CD14-positive monocyte (primary cell): ENCODE results near the gene RFXANK. TPM values are rescaled to one million over a fixed set of nuclear protein-coding genes. Genes with fewer than 3 reads are reported as not detected.
"Not testable (repeated sequence)": the region's sequence is repeated elsewhere in the genome, so short reads cannot be mapped to it uniquely, and the experiment has no call there.

Source experiments
- DNase-seq, 3 donors: peaks; one replicate each; pipeline ENCODE4 v3.0.0-alpha.2; 2011 to 2022
- H2AFZ ChIP-seq: 2 replicates; pipeline ENCODE4 v1.6.0; 2012; ENCODE audit warnings: mild to moderate bottlenecking, low read depth, low read length, inconsistent platforms; ENCODE audit not compliant: insufficient read depth, poor library complexity, severe bottlenecking
- H3K27ac ChIP-seq, 2 donors: 1 replicate in 1 of 2; 2 replicates in 1 of 2; pipeline ENCODE4 v1.5.1; 2012 to 2013; ENCODE audit warnings: low read length in 2 of 2, control low read depth in 1 of 2, inconsistent platforms in 1 of 2, low read depth in 1 of 2, mild to moderate bottlenecking in 1 of 2
- H3K27me3 ChIP-seq, 2 donors: one replicate each; pipeline versions ENCODE4 v1.6.0 to v1.6.1; 2011 to 2013; ENCODE audit warnings: low read length in 2 of 2; ENCODE audit not compliant: control insufficient read depth in 2 of 2, insufficient read depth in 2 of 2
- H3K36me3 ChIP-seq, 2 donors: replicated peaks in 1 of 2; 1 replicate in 1 of 2; 2 replicates in 1 of 2; pipeline versions ENCODE4 v1.5.1 to v1.6.1; 2012 to 2013; ENCODE audit warnings: low read length in 2 of 2, control low read depth in 1 of 2, inconsistent platforms in 1 of 2, mild to moderate bottlenecking in 1 of 2; ENCODE audit not compliant: insufficient read depth in 2 of 2, control insufficient read depth in 1 of 2
- H3K4me1 ChIP-seq, 2 donors: 1 replicate in 1 of 2; 2 replicates in 1 of 2; pipeline versions ENCODE4 v1.5.1 to v1.6.1; 2012 to 2013; ENCODE audit warnings: low read length in 2 of 2, control low read depth in 1 of 2, inconsistent platforms in 1 of 2, mild to moderate bottlenecking in 1 of 2, moderate library complexity in 1 of 2; ENCODE audit not compliant: insufficient read depth in 2 of 2, control insufficient read depth in 1 of 2
- H3K4me2 ChIP-seq: replicated peaks from 2 replicates; pipeline ENCODE3; 2012; ENCODE audit warnings: low read length, moderate library complexity, mild to moderate bottlenecking; ENCODE audit not compliant: poor library complexity, severe bottlenecking; ENCODE audit errors: extremely low read depth
- H3K4me3 ChIP-seq, 3 experiments: fragments of 200-600 bp in 1 of 3; sonication (generic) in 1 of 3; replicated peaks in 1 of 3; 1 replicate in 2 of 3; 2 replicates in 1 of 3; pipeline ENCODE4 v1.5.1; 2011 to 2013; ENCODE audit warnings: low read length in 3 of 3, mild to moderate bottlenecking in 3 of 3, control low read depth in 2 of 3, low read depth in 2 of 3, inconsistent platforms in 1 of 3, moderate library complexity in 1 of 3
- H3K79me2 ChIP-seq: 2 replicates; pipeline ENCODE4 v1.6.0; 2012; ENCODE audit warnings: mild to moderate bottlenecking, control low read depth, inconsistent platforms, low read length, moderate library complexity; ENCODE audit not compliant: insufficient read depth
- H3K9ac ChIP-seq: 2 replicates; pipeline ENCODE4 v1.6.0; 2017; ENCODE audit warnings: low read length, mild to moderate bottlenecking; ENCODE audit not compliant: insufficient read depth, poor library complexity, severe bottlenecking
- H3K9me3 ChIP-seq, 2 donors: replicated peaks in 1 of 2; 1 replicate in 1 of 2; 2 replicates in 1 of 2; pipeline versions ENCODE4 v1.5.1 to v1.6.1; 2012 to 2013; ENCODE audit warnings: low read length in 2 of 2, control low read depth in 1 of 2; ENCODE audit not compliant: control insufficient read depth in 1 of 2, insufficient read depth in 1 of 2
- H4K20me1 ChIP-seq: 2 replicates; pipeline ENCODE4 v1.6.0; 2012; ENCODE audit warnings: mild to moderate bottlenecking, low read length, control low read depth, moderate library complexity; ENCODE audit not compliant: insufficient read depth
- H3K27ac Mint-ChIP-seq, 7 donors: one replicate each; pipeline ENCODE4 v1.8.0; 2020; ENCODE audit warnings: mild to moderate bottlenecking in 7 of 7, mixed read lengths in 7 of 7, moderate library complexity in 6 of 7, inconsistent platforms in 2 of 7
- H3K27me3 Mint-ChIP-seq, 3 donors: one replicate each; pipeline ENCODE4 v1.8.0; 2021 to 2022; ENCODE audit warnings: low read depth in 3 of 3, mild to moderate bottlenecking in 3 of 3, mixed read lengths in 3 of 3, moderate library complexity in 3 of 3, inconsistent platforms in 1 of 3
- H3K36me3 Mint-ChIP-seq, 2 donors: one replicate each; pipeline ENCODE4 v1.8.0; 2020; ENCODE audit warnings: mixed read lengths in 2 of 2, inconsistent platforms in 1 of 2, mild to moderate bottlenecking in 1 of 2
- H3K4me1 Mint-ChIP-seq: one replicate; pipeline ENCODE4 v1.8.0; 2020; ENCODE audit warnings: mild to moderate bottlenecking, mixed read lengths
- H3K4me3 Mint-ChIP-seq, 2 donors: one replicate each; pipeline ENCODE4 v1.8.0; 2020; ENCODE audit warnings: mild to moderate bottlenecking in 2 of 2, mixed read lengths in 2 of 2, moderate library complexity in 1 of 2
- H3K9me3 Mint-ChIP-seq, 7 donors: one replicate each; pipeline ENCODE4 v1.8.0; 2020 to 2022; ENCODE audit warnings: mixed read lengths in 7 of 7, mild to moderate bottlenecking in 6 of 7, moderate library complexity in 6 of 7, inconsistent platforms in 2 of 7
- CTCF ChIP-seq: fragments of 200-600 bp; IDR thresholded peaks from one replicate; pipeline ENCODE4 v1.8.0; 2022; ENCODE audit warnings: antibody characterized with exemption, mild to moderate bottlenecking
- WGBS: methylation state at CpG from one replicate; pipeline ENCODE4 v1.1.5; 2013; ENCODE audit warnings: missing lambda C conversion rate; ENCODE audit not compliant: insufficient coverage; 5-methylcytosine and 5-hydroxymethylcytosine counted together
- intact Hi-C, 2 donors: fragments of 100-400 bp; cut with micrococcal nuclease; formaldehyde crosslinking; loops; one replicate each; pipeline versions ENCODE4 v1.15.0 to v1.15.1; 2023
- polyA plus RNA-seq, 3 donors: library from polyadenylated mRNA; depleted of rRNA in 1 of 3; unstranded in 2 of 3; stranded (reverse) in 1 of 3; fragments of 300-500 nt in 2 of 3; fragments of >200 nt in 1 of 3; fragmentation: Illumina TruSeq in 2 of 3; gene quantifications; 1 replicate in 2 of 3; 2 replicates in 1 of 3; pipeline ENCODE4 v1.2.3, GENCODE V29; 2012 to 2021

The RFXANK gene
- polyA plus RNA-seq, 3 donors: 62.2 to 98.2 (median 66.6) TPM

- Histone ChIP-seq H3K9ac (no peak overlapping the region), H3K4me2 (no peak overlapping the region), H3K27me3 (no peaks in the 10 kb centered on the region), H3K9me3 (no peaks in the 10 kb centered on the region), H4K20me1 (no peaks in the 10 kb centered on the region), H2AFZ (no peak overlapping the region), H3K4me1 (peaks cover 3 to 6% of the 10 kb centered on the region in 2 donors), H3K4me3 (no peak overlapping the region), H3K27ac (no peak overlapping the region), H3K36me3 (peaks cover 16 to 28% of the 10 kb centered on the region in 2 donors), H3K79me2 (no peaks in the 10 kb centered on the region)
- Mint-ChIP-seq H3K27me3 (peaks cover 0 to 5% (median 1%) of the 10 kb centered on the region in 3 donors), H3K36me3 (peaks cover 22 to 30% of the 10 kb centered on the region in 2 donors), H3K27ac (no peak overlapping the region), H3K4me1 (no peaks in the 10 kb centered on the region), H3K9me3 (peaks cover 0 to 5% (median 3%) of the 10 kb centered on the region in 7 donors), H3K4me3 (no peak overlapping the region)
- DNase-seq: no peak
- intact Hi-C loops: loop anchor here (2.0 to 5.0 kb wide), 3 partner anchors 78 to 345 kb away; no protein-coding TSS in a partner anchor
- TF ChIP-seq CTCF: no peak
- WGBS: 95% methylated on average over 4 of the region's 7 CpGs
Measured at GRCh38 chr19:19146865-19147264, 45.2 kb upstream of the RFXANK start.

- no peak overlapping the region for H2AFZ ChIP-seq
- H3K79me2 ChIP-seq: no peaks in the 10 kb centered on the region
- no peak overlapping the region for H3K9ac ChIP-seq
- H3K36me3 Mint-ChIP-seq: peaks cover 22 to 30% of the 10 kb centered on the region in 2 donors
- H3K4me1 ChIP-seq: peaks cover 3 to 6% of the 10 kb centered on the region in 2 donors
- no peak for TF ChIP-seq CTCF
- no peak overlapping the region for H3K4me3 Mint-ChIP-seq
- no peaks in the 10 kb centered on the region for H3K9me3 ChIP-seq
- H3K9me3 Mint-ChIP-seq: peaks cover 0 to 5% (median 3%) of the 10 kb centered on the region in 7 donors
- 100% methylated on average over 3 of the region's 5 CpGs for WGBS
- H3K27me3 ChIP-seq: no peaks in the 10 kb centered on the region
- H3K36me3 ChIP-seq: peaks cover 16 to 28% of the 10 kb centered on the region in 2 donors
- H3K4me2 ChIP-seq: no peak overlapping the region
- no peak overlapping the region for H3K27ac ChIP-seq
- H3K4me3 ChIP-seq: no peak overlapping the region
- peaks cover 0 to 3% (median 0%) of the 10 kb centered on the region in 3 donors for H3K27me3 Mint-ChIP-seq
- H4K20me1 ChIP-seq: no peaks in the 10 kb centered on the region
- DNase-seq: no peak
- intact Hi-C loops: loop anchor here (2.0 to 5.0 kb wide), 3 partner anchors 77 to 345 kb away; no protein-coding TSS in a partner anchor
- peak overlapping the region in 1 of 7 donors; percentile 21 for H3K27ac Mint-ChIP-seq
- no peaks in the 10 kb centered on the region for H3K4me1 Mint-ChIP-seq
Measured at GRCh38 chr19:19147344-19147743, 44.7 kb upstream of the RFXANK start.

- H3K36me3 Mint-ChIP-seq: peaks cover 22 to 30% of the 10 kb centered on the region in 2 donors
- H3K9me3 Mint-ChIP-seq, H3K79me2 ChIP-seq, H3K27ac ChIP-seq, H3K4me2 ChIP-seq, DNase-seq, H4K20me1 ChIP-seq, H3K4me3 Mint-ChIP-seq, H3K27ac Mint-ChIP-seq, H3K4me1 ChIP-seq, H3K9me3 ChIP-seq, H3K4me3 ChIP-seq, H3K9ac ChIP-seq, H3K27me3 Mint-ChIP-seq, H2AFZ ChIP-seq, H3K27me3 ChIP-seq, H3K4me1 Mint-ChIP-seq: not testable (repeated sequence)
- intact Hi-C loops: loop anchor here (5.0 kb wide), 2 partner anchors 79 to 344 kb away; no protein-coding TSS in a partner anchor
- WGBS: no CpG with 5 or more reads among the region's 8 CpGs
- peaks cover 16 to 28% of the 10 kb centered on the region in 2 donors for H3K36me3 ChIP-seq
Measured at GRCh38 chr19:19148504-19148903, 43.6 kb upstream of the RFXANK start.
